NCI-H345 (cell line): ENCODE measurements around the gene SMAD6.
A peak's percentile ranks its signal among the peaks of the same experiment; 100 is the strongest.
"Not testable (repeated sequence)": the region's sequence is repeated elsewhere in the genome, so short reads cannot be mapped to it uniquely, and the experiment has no call there.

Experiments
- DNase-seq: peaks from one replicate; lab custom pipeline; 2025; lab: John Stamatoyannopoulos, UW

SMAD6 gene

GRCh38 chr15:66742286-66742685 is 40.2 kb downstream of the SMAD6 start:
- DNase-seq = no peak

GRCh38 chr15:66743204-66743603 is 41.2 kb downstream of the SMAD6 start:
- no peak for DNase-seq

- no peak for DNase-seq
Measured at GRCh38 chr15:66743703-66744536, 41.9 kb downstream of the SMAD6 start.

GRCh38 chr15:66744610-66745279 is 42.7 kb downstream of the SMAD6 start:
- no peak for DNase-seq

- no peak for DNase-seq
Measured at GRCh38 chr15:66745530-66746230, 43.6 kb downstream of the SMAD6 start.

- no peak for DNase-seq
Measured at GRCh38 chr15:66746231-66746605, 44.2 kb downstream of the SMAD6 start.

- DNase-seq = no peak
Measured at GRCh38 chr15:66747223-66747622, 45.2 kb downstream of the SMAD6 start.

GRCh38 chr15:66747886-66748707 is 46.1 kb downstream of the SMAD6 start:
- no peak for DNase-seq

GRCh38 chr15:66748708-66749035 is 46.6 kb downstream of the SMAD6 start:
- no peak for DNase-seq

GRCh38 chr15:66749841-66750575 is 48.0 kb downstream of the SMAD6 start:
- DNase-seq = no peak

GRCh38 chr15:66750609-66751008 is 48.6 kb downstream of the SMAD6 start:
- DNase-seq = no peak

GRCh38 chr15:66751579-66751978 is 49.5 kb downstream of the SMAD6 start:
- DNase-seq = peak; percentile 2

GRCh38 chr15:66752078-66752477 is 50.0 kb downstream of the SMAD6 start:
- DNase-seq = no peak

GRCh38 chr15:66753687-66754377 is 51.8 kb downstream of the SMAD6 start:
- no peak for DNase-seq

- no peak for DNase-seq
Measured at GRCh38 chr15:66754789-66755188, 52.8 kb downstream of the SMAD6 start.

GRCh38 chr15:66755298-66756068 is 53.4 kb downstream of the SMAD6 start:
- DNase-seq = no peak

GRCh38 chr15:66756295-66756694 is 54.3 kb downstream of the SMAD6 start:
- DNase-seq = no peak

- DNase-seq = no peak
Measured at GRCh38 chr15:66757030-66757429, 55.0 kb downstream of the SMAD6 start.

GRCh38 chr15:66757521-66757920 is 55.5 kb downstream of the SMAD6 start:
- DNase-seq = no peak

GRCh38 chr15:66758217-66758616 is 56.2 kb downstream of the SMAD6 start:
- DNase-seq = not testable (repeated sequence)
